Endodermal cell (in vitro differentiated cells): ENCODE measurements around the gene ZNF580. TPM values are rescaled to one million over a fixed set of nuclear protein-coding genes. Genes with fewer than 3 reads are reported as not detected.
A peak's percentile ranks its signal among the peaks of the same experiment; 100 is the strongest.

Source experiments
- DNase-seq: peaks from one replicate; pipeline ENCODE4 v3.0.0-alpha.2; 2017
- H3K27ac ChIP-seq: 2 replicates; pipeline ENCODE4 v1.5.1; 2013; ENCODE audit warnings: mild to moderate bottlenecking, low read depth, low read length, moderate library complexity
- H3K27me3 ChIP-seq: 2 replicates; pipeline ENCODE4 v1.6.1; 2013; ENCODE audit warnings: mild to moderate bottlenecking, low read length, moderate library complexity; ENCODE audit not compliant: insufficient read depth, control insufficient read depth, poor library complexity, severe bottlenecking
- H3K36me3 ChIP-seq: 2 replicates; pipeline ENCODE4 v1.7.0; 2013; ENCODE audit warnings: mild to moderate bottlenecking, low read length, moderate library complexity; ENCODE audit not compliant: control insufficient read depth, insufficient read depth
- H3K4me1 ChIP-seq: one replicate; pipeline ENCODE4 v1.7.0; 2013; ENCODE audit warnings: low read length; ENCODE audit not compliant: control insufficient read depth, insufficient read depth
- H3K4me3 ChIP-seq: 2 replicates; pipeline ENCODE4 v1.5.1; 2013; ENCODE audit warnings: mild to moderate bottlenecking, low read length, moderate library complexity
- H3K9ac ChIP-seq: 2 replicates; pipeline ENCODE4 v1.6.1; 2013; ENCODE audit warnings: mild to moderate bottlenecking, low read length, moderate library complexity; ENCODE audit not compliant: poor library complexity, severe bottlenecking; ENCODE audit errors: extremely low read depth
- H3K9me3 ChIP-seq: 2 replicates; pipeline ENCODE4 v1.6.1; 2013; ENCODE audit warnings: mild to moderate bottlenecking, low read length, moderate library complexity; ENCODE audit not compliant: control insufficient read depth
- H3K27ac Mint-ChIP-seq: 2 replicates; pipeline ENCODE4 v1.8.0; 2020; ENCODE audit warnings: mixed read lengths
- H3K27me3 Mint-ChIP-seq: 2 replicates; pipeline ENCODE4 v1.8.0; 2021; ENCODE audit warnings: mild to moderate bottlenecking, mixed read lengths; ENCODE audit not compliant: insufficient read depth
- H3K36me3 Mint-ChIP-seq: 2 replicates; pipeline ENCODE4 v1.8.0; 2020; ENCODE audit warnings: low read depth, mixed read lengths
- H3K4me1 Mint-ChIP-seq: 2 replicates; pipeline ENCODE4 v1.8.0; 2020; ENCODE audit warnings: mixed read lengths
- H3K4me3 Mint-ChIP-seq: 2 replicates; pipeline ENCODE4 v1.8.0; 2020; ENCODE audit warnings: mild to moderate bottlenecking, moderate library complexity, mixed read lengths
- H3K9me3 Mint-ChIP-seq: 2 replicates; pipeline ENCODE4 v1.8.0; 2020; ENCODE audit warnings: mild to moderate bottlenecking, mixed read lengths
- CTCF ChIP-seq: fragments of 200-600 bp; sonication (generic); conservative IDR thresholded peaks from 2 replicates; pipeline ENCODE4 v1.5.0; 2021; ENCODE audit warnings: antibody characterized with exemption, mild to moderate bottlenecking
- WGBS, 2 experiments: methylation state at CpG; one replicate each; pipeline versions ENCODE4 v1.1.5 to v1.1.7; 2013; ENCODE audit warnings: missing lambda C conversion rate in 2 of 2, mixed read lengths in 1 of 2; ENCODE audit not compliant: insufficient coverage in 1 of 2, insufficient read length in 1 of 2; 5-methylcytosine and 5-hydroxymethylcytosine counted together
- total RNA-seq, 2 donors: library from RNA; stranded (reverse); fragmentation: NEBNext Ultra II Directional in 1 of 2; extraction: Animal tissue kit (Norgen Biotek cat#: 25700) in 1 of 2; gene quantifications; 2 replicates in 1 of 2; 3 replicates in 1 of 2; pipeline ENCODE4 v1.2.1, GENCODE V29; 2021

ZNF580 gene
- total RNA-seq, 2 donors from 2014 or later: 27.3 to 38.6 TPM

GRCh38 chr19:55597501-55597921 lies 43.3 kb upstream of the ZNF580 start:
- peaks cover 4% of the 10 kb centered on the region for H3K4me1 Mint-ChIP-seq
- H3K4me3 ChIP-seq: no peak overlapping the region
- peaks cover 30% of the 10 kb centered on the region for H3K36me3 ChIP-seq
- no peak for TF ChIP-seq CTCF
- H3K27ac Mint-ChIP-seq: no peak overlapping the region
- H3K4me3 Mint-ChIP-seq: no peak overlapping the region
- no peak overlapping the region for H3K9ac ChIP-seq
- H3K27ac ChIP-seq: no peak overlapping the region
- H3K36me3 Mint-ChIP-seq: peaks cover 39% of the 10 kb centered on the region
- no peaks in the 10 kb centered on the region for H3K27me3 ChIP-seq
- no peak for DNase-seq
- peaks cover 4% of the 10 kb centered on the region for H3K9me3 Mint-ChIP-seq
- no peaks in the 10 kb centered on the region for H3K9me3 ChIP-seq
- 95 to 96% methylated on average over 15 to 26 of the region's 30 CpGs for WGBS, 2 experiments
- peaks cover 4% of the 10 kb centered on the region for H3K27me3 Mint-ChIP-seq
- H3K4me1 ChIP-seq: no peaks in the 10 kb centered on the region

GRCh38 chr19:55598034-55598433 lies 42.8 kb upstream of the ZNF580 start:
- WGBS, 2 experiments: 87 to 91% methylated on average over 7 to 9 of the region's 9 CpGs
- peaks cover 4% of the 10 kb centered on the region for H3K27me3 Mint-ChIP-seq
- H3K36me3 ChIP-seq: peaks cover 30% of the 10 kb centered on the region

GRCh38 chr19:55598719-55599467 lies 41.9 kb upstream of the ZNF580 start:
- peak overlapping the region; percentile 99 for H3K27ac Mint-ChIP-seq
- H3K36me3 Mint-ChIP-seq: peaks cover 37% of the 10 kb centered on the region
- peaks cover 6% of the 10 kb centered on the region for H3K4me1 Mint-ChIP-seq
- DNase-seq: peak; percentile 99
- Histone ChIP-seq H3K27ac (peak overlapping the region; percentile 99), H3K9ac (peak overlapping the region; percentile 98), H3K36me3 (peaks cover 25% of the 10 kb centered on the region), H3K9me3 (no peaks in the 10 kb centered on the region), H3K4me3 (peak overlapping the region; percentile 99), H3K27me3 (no peaks in the 10 kb centered on the region), H3K4me1 (no peaks in the 10 kb centered on the region)
- no peak for TF ChIP-seq CTCF
- no peaks in the 10 kb centered on the region for H3K27me3 Mint-ChIP-seq
- peak overlapping the region; percentile 86 for H3K4me3 Mint-ChIP-seq
- H3K9me3 Mint-ChIP-seq: peaks cover 4% of the 10 kb centered on the region
- 7 to 19% methylated on average over 9 to 26 of the region's 26 CpGs for WGBS, 2 experiments

More at GRCh38 chr19:55598034-55598433, 42.8 kb upstream of the ZNF580 start:
- H3K4me1 Mint-ChIP-seq: peaks cover 4% of the 10 kb centered on the region
- H3K9ac ChIP-seq: no peak overlapping the region
- H3K27ac Mint-ChIP-seq: no peak overlapping the region
- no peak overlapping the region for H3K4me3 Mint-ChIP-seq
- H3K36me3 Mint-ChIP-seq: peaks cover 39% of the 10 kb centered on the region
- peaks cover 4% of the 10 kb centered on the region for H3K9me3 Mint-ChIP-seq
- H3K27ac ChIP-seq: no peak overlapping the region
- no peak for DNase-seq
- peak overlapping the region; percentile 99 for H3K4me3 ChIP-seq
- TF ChIP-seq CTCF: no peak
- H3K4me1 ChIP-seq: no peaks in the 10 kb centered on the region
- no peaks in the 10 kb centered on the region for H3K27me3 ChIP-seq
- H3K9me3 ChIP-seq: no peaks in the 10 kb centered on the region
